K562 (cell line): ENCODE measurements around the gene SPATA17. TPM values are rescaled to one million over a fixed set of nuclear protein-coding genes. Genes with fewer than 3 reads are reported as not detected.

Experiments used
- ATAC-seq: fragments of 200-7000 bp; cut with Tn5 transposase; 3 replicates; pipeline ENCODE4 v1.9.1; 2020; ENCODE audit warnings: moderate library complexity
- BruUV-seq: library from RNA; stranded (reverse); fragments of 400-500 nt; replicated peaks from 2 replicates; lab custom pipeline; 2021; lab: Mats Ljungman, UMichigan
- CTCF ChIA-PET: fragments of 300-600 bp; formaldehyde crosslinking; extraction: SDS; loops from one replicate; lab custom pipeline; 2021; ENCODE audit warnings: low intra/inter-chr PET ratio; lab: Yijun Ruan, JAX
- POLR2A ChIA-PET: fragments of 300-600, 350-650 bp; sonication (Branson Sonifier 250); formaldehyde crosslinking; extraction: SDS; loops from one replicate; lab custom pipeline; 2021; ENCODE audit warnings: antibody characterized with exemption, inconsistent platforms; lab: Yijun Ruan, JAX
- DNase-seq, 4 experiments: peaks; one replicate each; pipeline versions ENCODE4 v3.0.0 to v3.0.0-alpha.2; 2011 to 2018; ENCODE audit warnings: low spot score in 3 of 4, mixed read lengths in 3 of 4; ENCODE audit errors: extremely low read depth in 1 of 4
- FAIRE-seq: peaks from 2 replicates; lab custom pipeline; 2011; peaks lifted over from hg19 to GRCh38; lab: Jason Lieb, UNC
- H2AFZ ChIP-seq: 2 replicates; pipeline ENCODE4 v1.6.0; 2011; ENCODE audit warnings: low read depth, low read length, control low read depth, inconsistent platforms
- H3K27ac ChIP-seq: fragments of 200-600 bp; 3 replicates; pipeline ENCODE4 v1.8.0; 2011; ENCODE audit warnings: low read depth, mild to moderate bottlenecking, control low read depth, inconsistent platforms, low read length, moderate library complexity, mixed read lengths; ENCODE audit errors: extremely low read depth
- H3K27me3 ChIP-seq, 2 experiments: fragments of 300-600 bp in 1 of 2; 2 replicates in 1 of 2; 3 replicates in 1 of 2; pipeline versions ENCODE4 v1.6.0 to v1.8.0; 2011; ENCODE audit warnings: inconsistent platforms in 2 of 2, low read length in 2 of 2, mild to moderate bottlenecking in 1 of 2, mixed read lengths in 1 of 2, moderate library complexity in 1 of 2; ENCODE audit not compliant: control insufficient read depth in 2 of 2, insufficient read depth in 2 of 2
- H3K36me3 ChIP-seq: fragments of 300-600 bp; 3 replicates; pipeline ENCODE4 v1.8.0; 2011; ENCODE audit warnings: mild to moderate bottlenecking, low read length, inconsistent platforms; ENCODE audit not compliant: control insufficient read depth, insufficient read depth
- H3K4me1 ChIP-seq, 2 experiments: fragments of 200-600 bp in 1 of 2; replicated peaks in 1 of 2; 2 replicates in 1 of 2; 3 replicates in 1 of 2; pipeline versions ENCODE4 v1.5.1 to v1.8.0; 2011; ENCODE audit warnings: inconsistent platforms in 2 of 2, low read length in 2 of 2, mild to moderate bottlenecking in 1 of 2, mixed read lengths in 1 of 2, moderate library complexity in 1 of 2; ENCODE audit not compliant: control insufficient read depth in 2 of 2, insufficient read depth in 2 of 2
- H3K4me2 ChIP-seq: 2 replicates; pipeline ENCODE4 v1.6.1; 2011; ENCODE audit warnings: low read length, control low read depth, inconsistent platforms, mixed read lengths; ENCODE audit not compliant: insufficient read depth
- H3K4me3 ChIP-seq: fragments of 200-600 bp; sonication (generic), shearing (Covaris generic); 2 replicates; pipeline ENCODE4 v1.5.1; 2016; ENCODE audit warnings: control low read depth, inconsistent platforms
- H3K79me2 ChIP-seq: fragments of 200-600 bp; 3 replicates; pipeline ENCODE4 v1.8.0; 2011; ENCODE audit warnings: low read length, inconsistent platforms; ENCODE audit not compliant: control insufficient read depth, insufficient read depth
- H3K9ac ChIP-seq, 2 experiments: 2 replicates each; pipeline versions ENCODE4 v1.6.0 to v1.6.1; 2011; ENCODE audit warnings: low read depth in 2 of 2, low read length in 2 of 2, control low read depth in 1 of 2, inconsistent platforms in 1 of 2, mild to moderate bottlenecking in 1 of 2, mixed read lengths in 1 of 2; ENCODE audit not compliant: insufficient read depth in 1 of 2
- H3K9me1 ChIP-seq: one replicate; pipeline ENCODE4 v1.6.0; 2011; ENCODE audit warnings: inconsistent platforms, mild to moderate bottlenecking, low read length, moderate library complexity; ENCODE audit not compliant: control insufficient read depth, insufficient read depth
- H3K9me3 ChIP-seq: replicated peaks from 2 replicates; pipeline ENCODE4 v1.5.1; 2011; ENCODE audit warnings: low read depth, low read length, inconsistent platforms; ENCODE audit not compliant: control insufficient read depth, insufficient read depth
- H4K20me1 ChIP-seq: replicated peaks from 2 replicates; pipeline ENCODE4 v1.6.1; 2011; ENCODE audit warnings: low read length, inconsistent platforms, mixed read lengths; ENCODE audit not compliant: control insufficient read depth, insufficient read depth
- ARHGAP35 ChIP-seq: fragments of 450-650 bp; IDR thresholded peaks from 2 replicates; pipeline ENCODE4 v1.6.1; 2018; ENCODE audit not compliant: partially characterized antibody
- ATF6 ChIP-seq: sonication (generic); formaldehyde crosslinking; IDR thresholded peaks from 2 replicates; pipeline ENCODE4 v1.4.0; 2020; ENCODE audit warnings: mild to moderate bottlenecking, missing genetic modification reagents
- FOXO4 ChIP-seq: fragments of 450-650 bp; formaldehyde crosslinking; IDR thresholded peaks from 2 replicates; pipeline ENCODE4 v1.4.0; 2020; ENCODE audit warnings: mild to moderate bottlenecking, moderate library complexity
- HSF4 ChIP-seq: fragments of 250-450 bp; sonication (Bioruptor Pico); IDR thresholded peaks from 2 replicates; pipeline ENCODE4 v2.1.2; 2022; ENCODE audit warnings: mild to moderate bottlenecking, moderate library complexity, borderline replicate concordance
- MCM5 ChIP-seq: fragments of 450-650 bp; IDR thresholded peaks from 2 replicates; pipeline ENCODE4 v1.6.1; 2016; ENCODE audit warnings: low read depth
- NFE2L1 ChIP-seq: fragments of 450-650 bp; IDR thresholded peaks from 2 replicates; pipeline ENCODE4 v1.6.1; 2016; ENCODE audit warnings: missing genetic modification characterization, low read depth, mild to moderate bottlenecking, missing compliant biosample characterization, moderate library complexity, borderline replicate concordance
- SIRT6 ChIP-seq: IDR thresholded peaks from one replicate; pipeline ENCODE4 v1.6.1; 2012; ENCODE audit warnings: low read depth, mild to moderate bottlenecking, control low read depth, inconsistent platforms, low read length, moderate library complexity
- ZSCAN32 ChIP-seq: fragments of 450-650 bp; formaldehyde crosslinking; IDR thresholded peaks from 2 replicates; pipeline ENCODE4 v1.4.0; 2020; ENCODE audit warnings: mild to moderate bottlenecking, moderate library complexity
- WGBS: fragments of 100-300 bp; shearing (Covaris generic); methylation state at CpG from one replicate; pipeline ENCODE4 v1.1.6; 2016; ENCODE audit warnings: low coverage, mixed read lengths; ENCODE audit not compliant: insufficient coverage; ENCODE audit errors: missing lambda C conversion rate; 5-methylcytosine and 5-hydroxymethylcytosine counted together
- in situ Hi-C: fragments of 300-500 bp; cut with MboI; formaldehyde crosslinking; loops from 4 replicates; pipeline ENCODE4 v1.15.0; 2018; ENCODE audit warnings: inconsistent platforms, mixed read lengths
- intact Hi-C: fragments of 100-400 bp; cut with micrococcal nuclease; formaldehyde crosslinking; loops from 2 replicates; pipeline ENCODE4 v1.14.2; 2022
- polyA plus RNA-seq, 8 experiments: library from polyadenylated mRNA; depleted of rRNA in 4 of 8; stranded (reverse) in 5 of 8; unstranded in 3 of 8; fragments of >200 nt; fragmentation: Nextera tagmentation in 2 of 8; fragmentation: Illumina TruSeq in 1 of 8; extraction: Ambion mirVana in 2 of 8; extraction: Trizol in 1 of 8; gene quantifications; 2 replicates each; pipeline versions ENCODE4 v1.2.1 to v1.2.3, GENCODE V29; 2011 to 2014; ENCODE audit warnings: inconsistent platforms in 1 of 8, missing spikeins in 1 of 8
- total RNA-seq, 7 experiments: library from RNA; depleted of rRNA in 6 of 7; stranded (reverse); fragments of >200 nt in 6 of 7; fragmentation: Illumina TruSeq in 2 of 7; extraction: Trizol in 2 of 7; gene quantifications; 2 replicates each; pipeline versions ENCODE4 v1.2.1 to v1.2.3, GENCODE V29; 2011 to 2021; ENCODE audit warnings: low replicate concordance in 1 of 7
- TF ChIP-seq, protein P1 (sequence below), 2 experiments: fragments of 200-800 bp in 1 of 2; sonication (Bioruptor generic) in 1 of 2; sonication (generic) in 1 of 2; formaldehyde crosslinking in 1 of 2; IDR thresholded peaks in 1 of 2; conservative IDR thresholded peaks in 1 of 2; 2 replicates each; pipeline versions ENCODE4 v1.5.0 to v1.6.1; 2016 to 2020; ENCODE audit warnings: missing compliant biosample characterization in 1 of 2, missing genetic modification characterization in 1 of 2, missing genetic modification reagents in 1 of 2

Gene SPATA17
- total and polyA plus RNA-seq, 9 of the 15 experiments (the other 6 are each of a cell fraction or from before 2014, with no cell fraction given), result 0.04 to 0.11 TPM; not detected in 7

DNA sequence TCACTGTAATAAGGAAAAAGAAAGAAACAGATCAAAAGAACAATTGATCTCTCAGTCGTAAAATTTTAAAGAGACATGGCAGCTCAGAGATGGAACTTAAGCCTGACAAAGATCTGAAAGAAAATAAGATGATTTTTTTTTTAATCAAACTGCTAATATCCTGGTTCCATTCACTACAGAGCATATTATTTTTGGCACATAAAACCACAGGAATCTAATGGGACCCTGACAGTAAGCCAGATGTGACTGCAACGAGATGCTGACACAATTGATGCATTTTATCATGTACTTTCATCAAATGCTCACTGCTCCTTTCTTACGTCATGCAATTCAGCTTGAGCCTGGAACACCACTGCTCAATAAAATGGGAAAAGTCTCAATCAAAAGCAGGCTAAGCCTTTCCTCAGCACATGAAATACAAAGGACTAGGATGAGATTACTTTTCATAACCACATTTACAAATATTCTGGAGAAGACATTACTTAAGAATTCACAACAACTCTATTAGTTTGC lies 16.9 kb upstream of the SPATA17 start:
- no peaks in the 10 kb centered on the region for H4K20me1 ChIP-seq
- BruUV-seq, result no TSS peak
- in situ Hi-C loops, result no loop called here
- DNase-seq (no peak), ATAC-seq (no peak), FAIRE-seq (no peak)
- no peaks in the 10 kb centered on the region for H3K9me3 ChIP-seq
- TF ChIP-seq ATF6 (CRISPR knock-in tag) (no peak), FOXO4 (CRISPR knock-in tag) (no peak), ARHGAP35 (no peak), MCM5 (no peak), NFE2L1 (no peak), HSF4 (CRISPR knock-in tag) (no peak), SIRT6 (no peak), ZSCAN32 (CRISPR knock-in tag) (no peak)
- TF ChIP-seq, protein P1, sequence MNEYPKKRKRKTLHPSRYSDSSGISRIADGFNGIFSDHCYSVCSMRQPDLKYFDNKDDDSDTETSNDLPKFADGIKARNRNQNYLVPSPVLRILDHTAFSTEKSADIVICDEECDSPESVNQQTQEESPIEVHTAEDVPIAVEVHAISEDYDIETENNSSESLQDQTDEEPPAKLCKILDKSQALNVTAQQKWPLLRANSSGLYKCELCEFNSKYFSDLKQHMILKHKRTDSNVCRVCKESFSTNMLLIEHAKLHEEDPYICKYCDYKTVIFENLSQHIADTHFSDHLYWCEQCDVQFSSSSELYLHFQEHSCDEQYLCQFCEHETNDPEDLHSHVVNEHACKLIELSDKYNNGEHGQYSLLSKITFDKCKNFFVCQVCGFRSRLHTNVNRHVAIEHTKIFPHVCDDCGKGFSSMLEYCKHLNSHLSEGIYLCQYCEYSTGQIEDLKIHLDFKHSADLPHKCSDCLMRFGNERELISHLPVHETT (CRISPR knock-in tag; conservative IDR thresholded peaks at IDR 0.05 in 1 of 2, IDR thresholded peaks at IDR 0.05 in 1 of 2), result no peak
- no peak overlapping the region for H2AFZ ChIP-seq
- H3K4me3 ChIP-seq, result no peak overlapping the region
- no peaks in the 10 kb centered on the region for H3K79me2 ChIP-seq
- no peak overlapping the region for H3K9ac ChIP-seq
- no peaks in the 10 kb centered on the region for H3K9me1 ChIP-seq
- CTCF ChIA-PET, result no interaction called here
- H3K4me2 ChIP-seq, result no peak overlapping the region
- no peaks in the 10 kb centered on the region for H3K27me3 ChIP-seq
- no peaks in the 10 kb centered on the region for H3K4me1 ChIP-seq
- no peaks in the 10 kb centered on the region for H3K36me3 ChIP-seq
- intact Hi-C loops, result no loop called here
- POLR2A ChIA-PET, result no interaction called here
- no peak overlapping the region for H3K27ac ChIP-seq
- WGBS, result 0% methylated on average over 3 of the region's 3 CpGs
